CD4-positive, alpha-beta T cell (primary cell): Measurements from ENCODE around the gene PVALB. TPM values are rescaled to one million over a fixed set of nuclear protein-coding genes. Genes with fewer than 3 reads are reported as not detected.

ENCODE experiments used
- ATAC-seq: fragments of 200-7000 bp; cut with Tn5 transposase; one replicate; pipeline ENCODE4 v1.10.0; 2022; ENCODE audit warnings: mild to moderate bottlenecking; ENCODE audit not compliant: poor library complexity
- CTCF ChIA-PET: fragments of 350-600 bp; sonication (Branson Sonifier 250); formaldehyde crosslinking; loops from one replicate; lab custom pipeline; 2021; ENCODE audit warnings: antibody characterized with exemption, inconsistent platforms; lab: Charles Lee
- POLR2A ChIA-PET: fragments of 350-600 bp; sonication (Branson Sonifier 250); formaldehyde crosslinking; loops from one replicate; lab custom pipeline; 2021; ENCODE audit warnings: antibody characterized with exemption, inconsistent platforms; lab: Charles Lee
- DNase-seq, 14 experiments: peaks; one replicate each; pipeline ENCODE4 v3.0.0-alpha.2; 2013 to 2020; ENCODE audit warnings: mixed read lengths in 2 of 14
- H3K27ac ChIP-seq, 2 donors: one replicate each; pipeline versions ENCODE4 v1.5.1 to v1.7.0; 2013; ENCODE audit warnings: low read length in 2 of 2, low read depth in 1 of 2, mild to moderate bottlenecking in 1 of 2
- H3K27me3 ChIP-seq, 2 experiments: 1 replicate in 1 of 2; 2 replicates in 1 of 2; pipeline versions ENCODE4 v1.6.1 to v1.7.0; 2013; ENCODE audit warnings: low read length in 2 of 2, control low read depth in 1 of 2, mild to moderate bottlenecking in 1 of 2, moderate library complexity in 1 of 2; ENCODE audit not compliant: insufficient read depth in 2 of 2, control insufficient read depth in 1 of 2
- H3K36me3 ChIP-seq: one replicate; pipeline ENCODE4 v1.6.1; 2013; ENCODE audit warnings: low read length, control low read depth; ENCODE audit not compliant: insufficient read depth
- H3K4me1 ChIP-seq: one replicate; pipeline ENCODE4 v1.6.1; 2013; ENCODE audit warnings: low read length, control low read depth; ENCODE audit not compliant: insufficient read depth
- H3K4me3 ChIP-seq: one replicate; pipeline ENCODE4 v1.5.1; 2013; ENCODE audit warnings: mild to moderate bottlenecking, low read length, moderate library complexity
- H3K9me3 ChIP-seq, 2 experiments: 1 replicate in 1 of 2; 2 replicates in 1 of 2; pipeline versions ENCODE4 v1.6.1 to v1.7.0; 2013; ENCODE audit warnings: low read length in 2 of 2, mild to moderate bottlenecking in 2 of 2, control low read depth in 1 of 2, moderate library complexity in 1 of 2; ENCODE audit not compliant: control insufficient read depth in 1 of 2, insufficient read depth in 1 of 2
- H3K27ac Mint-ChIP-seq: one replicate; pipeline ENCODE4 v1.8.0; 2020; ENCODE audit warnings: mixed read lengths
- H3K27me3 Mint-ChIP-seq: one replicate; pipeline ENCODE4 v1.8.0; 2021; ENCODE audit warnings: mixed read lengths
- H3K36me3 Mint-ChIP-seq: one replicate; pipeline ENCODE4 v1.8.0; 2021; ENCODE audit warnings: low read depth, mixed read lengths
- H3K4me1 Mint-ChIP-seq: one replicate; pipeline ENCODE4 v1.8.0; 2021; ENCODE audit warnings: low read depth, mixed read lengths
- H3K4me3 Mint-ChIP-seq: one replicate; pipeline ENCODE4 v1.8.0; 2020; ENCODE audit warnings: mild to moderate bottlenecking, mixed read lengths
- H3K9me3 Mint-ChIP-seq: one replicate; pipeline ENCODE4 v1.8.0; 2020; ENCODE audit warnings: mixed read lengths
- CTCF ChIP-seq: fragments of 200-600 bp; IDR thresholded peaks from one replicate; pipeline ENCODE4 v1.8.0; 2022; ENCODE audit warnings: antibody characterized with exemption, mild to moderate bottlenecking
- intact Hi-C, 2 experiments: fragments of 100-400 bp; cut with DNase I in 1 of 2; cut with micrococcal nuclease in 1 of 2; formaldehyde crosslinking; loops; one replicate each; pipeline versions ENCODE4 v1.15.1 to v1.9.0; 2023 to 2025; cut with DNase I, micrococcal nuclease
- total RNA-seq, 174 experiments: library from RNA in 2 of 174; stranded (reverse) in 2 of 174; gene quantifications; one replicate each; pipeline ENCODE4 v1.2.3 and lab custom pipeline; 2021 to 2026

The PVALB gene
- total RNA-seq, 2 experiments from 2014 or later = not detected

- H3K9me3 ChIP-seq = no peaks in the 10 kb centered on the region
- H3K27me3 Mint-ChIP-seq = no peaks in the 10 kb centered on the region
- CTCF ChIA-PET = no interaction called here
- H3K27me3 ChIP-seq = no peaks in the 10 kb centered on the region
- no peak overlapping the region for H3K27ac Mint-ChIP-seq
- no peaks in the 10 kb centered on the region for H3K4me1 Mint-ChIP-seq
- intact Hi-C loops = no loop called here
- no peaks in the 10 kb centered on the region for H3K36me3 Mint-ChIP-seq
- no peak overlapping the region for H3K27ac ChIP-seq
- no peak overlapping the region for H3K4me3 Mint-ChIP-seq
- no peak for TF ChIP-seq CTCF
- POLR2A ChIA-PET = no interaction called here
- no peak overlapping the region for H3K4me3 ChIP-seq
- H3K36me3 ChIP-seq = peaks cover 14% of the 10 kb centered on the region
- ATAC-seq (no peak), DNase-seq (no peak)
- peaks cover 35% of the 10 kb centered on the region for H3K4me1 ChIP-seq
- no peaks in the 10 kb centered on the region for H3K9me3 Mint-ChIP-seq
Measured at GRCh38 chr22:36863979-36864378, 47.1 kb upstream of the PVALB start.

GRCh38 chr22:36863281-36863680, 46.4 kb upstream of the PVALB start:
- H3K4me3 Mint-ChIP-seq = no peak overlapping the region
- Histone ChIP-seq H3K4me1 (peaks cover 35% of the 10 kb centered on the region), H3K27ac (no peak overlapping the region), H3K4me3 (no peak overlapping the region), H3K27me3 (no peaks in the 10 kb centered on the region), H3K36me3 (peaks cover 14% of the 10 kb centered on the region), H3K9me3 (no peaks in the 10 kb centered on the region)
- ChIA-PET POLR2A (no interaction called here), CTCF (no interaction called here)
- H3K4me1 Mint-ChIP-seq = no peaks in the 10 kb centered on the region
- H3K36me3 Mint-ChIP-seq = no peaks in the 10 kb centered on the region
- no peaks in the 10 kb centered on the region for H3K27me3 Mint-ChIP-seq
- no peak for TF ChIP-seq CTCF
- no peaks in the 10 kb centered on the region for H3K9me3 Mint-ChIP-seq
- intact Hi-C loops = no loop called here
- ATAC-seq (no peak), DNase-seq (no peak)
- H3K27ac Mint-ChIP-seq = no peak overlapping the region

- Histone ChIP-seq H3K9me3 (no peaks in the 10 kb centered on the region), H3K27me3 (no peaks in the 10 kb centered on the region), H3K4me1 (peaks cover 35% of the 10 kb centered on the region), H3K27ac (no peak overlapping the region), H3K4me3 (peak overlapping the region; percentile 60), H3K36me3 (peaks cover 14% of the 10 kb centered on the region)
- H3K27ac Mint-ChIP-seq = no peak overlapping the region
- TF ChIP-seq CTCF = no peak
- intact Hi-C loops = no loop called here
- H3K36me3 Mint-ChIP-seq = no peaks in the 10 kb centered on the region
- POLR2A ChIA-PET = no interaction called here
- no peak for ATAC-seq
- H3K4me3 Mint-ChIP-seq = no peak overlapping the region
- no peaks in the 10 kb centered on the region for H3K4me1 Mint-ChIP-seq
- H3K27me3 Mint-ChIP-seq = no peaks in the 10 kb centered on the region
- peak in 3 of 14 experiments; percentile 11 to 55 (median 49) for DNase-seq
- CTCF ChIA-PET = interaction anchor here (0.9 kb wide), 1 partner anchor 9 kb away, joined by 3 read pairs; no protein-coding TSS in a partner anchor
- no peaks in the 10 kb centered on the region for H3K9me3 Mint-ChIP-seq
Measured at GRCh38 chr22:36862251-36863242, 45.7 kb upstream of the PVALB start.
